Measurements from ENCODE around the gene PTMA.
"Not testable (repeated sequence)": the region's sequence is repeated elsewhere in the genome, so short reads cannot be mapped to it uniquely, and the experiment has no call there.

Gene PTMA

GRCh38 chr2:231707927-231708772, at the start of gene PTMA:
Gene PTMA, plus strand, starts transcription at chr2:231708525. Its CDS starts 182 bp downstream, at chr2:231708707.
- DNase-seq (ENCODE audit: low read depth in 2 of 2) = peak; percentile 98 to 99

GRCh38 chr2:231660073-231660472, 48.3 kb upstream of the PTMA start:
- DNase-seq (ENCODE audit: low read depth in 2 of 2) = not testable (repeated sequence)

- DNase-seq (ENCODE audit: low read depth in 2 of 2) = no peak
These were observed 47.5 kb upstream of the PTMA start for GRCh38 chr2:231660860-231661259.

- DNase-seq (ENCODE audit: low read depth in 2 of 2) = no peak
These were observed 46.8 kb upstream of the PTMA start for GRCh38 chr2:231661422-231662027.

GRCh38 chr2:231662028-231662810, 46.1 kb upstream of the PTMA start:
- peak; percentile 90 to 91 for DNase-seq (ENCODE audit: low read depth in 2 of 2)

- no peak for DNase-seq (ENCODE audit: low read depth in 2 of 2)
These were observed 45.4 kb upstream of the PTMA start for GRCh38 chr2:231662811-231663457.

GRCh38 chr2:231663458-231664212, 44.7 kb upstream of the PTMA start:
- no peak for DNase-seq (ENCODE audit: low read depth in 2 of 2)

GRCh38 chr2:231664727-231665126, 43.6 kb upstream of the PTMA start:
- DNase-seq (ENCODE audit: low read depth in 2 of 2) = no peak

- no peak for DNase-seq (ENCODE audit: low read depth in 2 of 2)
These were observed 42.8 kb upstream of the PTMA start for GRCh38 chr2:231665245-231666170.

GRCh38 chr2:231666171-231667095, 41.9 kb upstream of the PTMA start:
- no peak for DNase-seq (ENCODE audit: low read depth in 2 of 2)

GRCh38 chr2:231667096-231667427, 41.3 kb upstream of the PTMA start:
- DNase-seq (ENCODE audit: low read depth in 2 of 2) = no peak

- DNase-seq (ENCODE audit: low read depth in 2 of 2) = no peak
These were observed 40.8 kb upstream of the PTMA start for GRCh38 chr2:231667496-231667895.

- DNase-seq (ENCODE audit: low read depth in 2 of 2) = no peak
These were observed 39.3 kb upstream of the PTMA start for GRCh38 chr2:231668981-231669380.

- no peak for DNase-seq (ENCODE audit: low read depth in 2 of 2)
These were observed 36.9 kb upstream of the PTMA start for GRCh38 chr2:231671270-231672050.

- DNase-seq (ENCODE audit: low read depth in 2 of 2) = no peak
These were observed 35.5 kb upstream of the PTMA start for GRCh38 chr2:231672617-231673347.

GRCh38 chr2:231673348-231673770, 35.0 kb upstream of the PTMA start:
- DNase-seq (ENCODE audit: low read depth in 2 of 2) = no peak

- DNase-seq (ENCODE audit: low read depth in 2 of 2) = peak in 1 of 2 donors; percentile 18
These were observed 33.6 kb upstream of the PTMA start for GRCh38 chr2:231674587-231675338.

Data from activated CD8-positive, alpha-beta memory T cell treated with anti-CD3 and anti-CD28 coated beads for 4 hours (primary cell).